Epithelial cell of proximal tubule (primary cell): ENCODE measurements around the gene CD68. TPM values are rescaled to one million over a fixed set of nuclear protein-coding genes. Genes with fewer than 3 reads are reported as not detected.

Experiments
- DNase-seq: peaks from one replicate; pipeline ENCODE4 v3.0.0-alpha.2; 2011; ENCODE audit warnings: low read depth
- H3K4me3 ChIP-seq: 2 replicates; pipeline ENCODE4 v1.5.1; 2011; ENCODE audit warnings: low read depth, mild to moderate bottlenecking, low read length
- total RNA-seq: library from RNA; depleted of rRNA; stranded (reverse); fragments of >200 nt; gene quantifications from 2 replicates; pipeline ENCODE4 v1.2.3, GENCODE V29; 2015
- TF ChIP-seq, protein P1 (sequence below): conservative IDR thresholded peaks from 2 replicates; pipeline ENCODE4 v1.5.1; 2012; ENCODE audit warnings: low read depth, mild to moderate bottlenecking, low read length

CD68 gene
- total RNA-seq, 1 donor from 2014 or later, result 16.7 TPM

DNA sequence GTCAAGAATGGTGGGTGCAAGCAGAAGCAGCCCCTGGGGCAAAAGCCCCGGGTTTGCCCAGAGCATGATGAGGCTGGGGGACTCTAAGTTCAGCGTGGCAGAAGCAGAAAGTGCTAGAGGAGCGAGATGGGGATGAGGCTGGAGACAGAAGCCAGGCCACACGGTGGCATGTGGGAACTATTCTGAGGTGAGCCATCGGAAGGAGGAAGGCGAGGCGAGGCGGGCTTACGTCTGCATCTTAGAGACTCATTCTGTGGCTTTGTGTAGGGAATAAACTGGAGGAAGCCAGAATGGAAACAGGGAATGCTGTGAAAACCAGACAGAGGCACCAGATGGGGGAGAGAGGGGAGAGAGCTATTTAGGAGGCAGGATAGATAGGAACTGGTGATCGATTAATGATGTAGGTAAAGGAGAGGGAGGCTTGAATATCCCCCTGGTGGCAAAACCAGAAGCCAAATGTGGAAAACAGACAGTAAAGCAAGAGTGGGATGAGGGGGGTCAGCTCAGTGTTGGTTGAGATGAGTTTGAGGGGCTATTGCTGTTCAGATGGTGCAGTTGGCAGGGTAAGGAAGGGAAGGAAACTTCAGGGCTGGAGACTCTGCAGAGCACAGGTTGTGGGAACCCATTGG is 24.0 kb upstream of the CD68 start:
- TF ChIP-seq, protein P1, sequence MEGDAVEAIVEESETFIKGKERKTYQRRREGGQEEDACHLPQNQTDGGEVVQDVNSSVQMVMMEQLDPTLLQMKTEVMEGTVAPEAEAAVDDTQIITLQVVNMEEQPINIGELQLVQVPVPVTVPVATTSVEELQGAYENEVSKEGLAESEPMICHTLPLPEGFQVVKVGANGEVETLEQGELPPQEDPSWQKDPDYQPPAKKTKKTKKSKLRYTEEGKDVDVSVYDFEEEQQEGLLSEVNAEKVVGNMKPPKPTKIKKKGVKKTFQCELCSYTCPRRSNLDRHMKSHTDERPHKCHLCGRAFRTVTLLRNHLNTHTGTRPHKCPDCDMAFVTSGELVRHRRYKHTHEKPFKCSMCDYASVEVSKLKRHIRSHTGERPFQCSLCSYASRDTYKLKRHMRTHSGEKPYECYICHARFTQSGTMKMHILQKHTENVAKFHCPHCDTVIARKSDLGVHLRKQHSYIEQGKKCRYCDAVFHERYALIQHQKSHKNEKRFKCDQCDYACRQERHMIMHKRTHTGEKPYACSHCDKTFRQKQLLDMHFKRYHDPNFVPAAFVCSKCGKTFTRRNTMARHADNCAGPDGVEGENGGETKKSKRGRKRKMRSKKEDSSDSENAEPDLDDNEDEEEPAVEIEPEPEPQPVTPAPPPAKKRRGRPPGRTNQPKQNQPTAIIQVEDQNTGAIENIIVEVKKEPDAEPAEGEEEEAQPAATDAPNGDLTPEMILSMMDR, result peak; percentile 35
- no peak for DNase-seq
- H3K4me3 ChIP-seq, result no peak overlapping the region

DNA sequence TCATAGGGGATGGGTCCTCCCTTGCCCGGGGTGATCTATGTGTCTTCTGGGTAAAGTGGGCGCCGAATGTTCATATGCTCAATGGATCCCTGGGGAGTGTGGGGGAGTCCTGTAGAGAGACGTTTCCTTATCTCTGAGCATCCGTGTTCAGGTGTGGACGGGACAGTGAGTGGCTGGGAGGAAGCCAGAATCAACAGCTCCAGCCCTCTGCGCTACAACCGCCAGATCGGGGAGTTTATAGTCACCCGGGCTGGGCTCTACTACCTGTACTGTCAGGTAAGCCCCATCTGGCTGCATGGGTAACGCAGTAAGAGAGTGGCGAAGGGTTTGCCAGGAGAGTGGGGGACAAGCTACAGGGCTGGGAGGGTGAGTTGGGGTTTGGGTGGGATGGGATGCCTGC is 22.8 kb upstream of the CD68 start:
- no peak overlapping the region for H3K4me3 ChIP-seq
- no peak for DNase-seq
- TF ChIP-seq, protein P1, result no peak

DNA sequence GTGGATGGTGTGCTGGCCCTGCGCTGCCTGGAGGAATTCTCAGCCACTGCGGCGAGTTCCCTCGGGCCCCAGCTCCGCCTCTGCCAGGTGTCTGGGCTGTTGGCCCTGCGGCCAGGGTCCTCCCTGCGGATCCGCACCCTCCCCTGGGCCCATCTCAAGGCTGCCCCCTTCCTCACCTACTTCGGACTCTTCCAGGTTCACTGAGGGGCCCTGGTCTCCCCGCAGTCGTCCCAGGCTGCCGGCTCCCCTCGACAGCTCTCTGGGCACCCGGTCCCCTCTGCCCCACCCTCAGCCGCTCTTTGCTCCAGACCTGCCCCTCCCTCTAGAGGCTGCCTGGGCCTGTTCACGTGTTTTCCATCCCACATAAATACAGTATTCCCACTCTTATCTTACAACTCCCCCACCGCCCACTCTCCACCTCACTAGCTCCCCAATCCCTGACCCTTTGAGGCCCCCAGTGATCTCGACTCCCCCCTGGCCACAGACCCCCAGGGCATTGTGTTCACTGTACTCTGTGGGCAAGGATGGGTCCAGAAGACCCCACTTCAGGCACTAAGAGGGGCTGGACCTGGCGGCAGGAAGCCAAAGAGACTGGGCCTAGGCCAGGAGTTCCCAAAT is 22.2 kb upstream of the CD68 start:
- DNase-seq, result no peak
- TF ChIP-seq, protein P1, result no peak
- no peak overlapping the region for H3K4me3 ChIP-seq

DNA sequence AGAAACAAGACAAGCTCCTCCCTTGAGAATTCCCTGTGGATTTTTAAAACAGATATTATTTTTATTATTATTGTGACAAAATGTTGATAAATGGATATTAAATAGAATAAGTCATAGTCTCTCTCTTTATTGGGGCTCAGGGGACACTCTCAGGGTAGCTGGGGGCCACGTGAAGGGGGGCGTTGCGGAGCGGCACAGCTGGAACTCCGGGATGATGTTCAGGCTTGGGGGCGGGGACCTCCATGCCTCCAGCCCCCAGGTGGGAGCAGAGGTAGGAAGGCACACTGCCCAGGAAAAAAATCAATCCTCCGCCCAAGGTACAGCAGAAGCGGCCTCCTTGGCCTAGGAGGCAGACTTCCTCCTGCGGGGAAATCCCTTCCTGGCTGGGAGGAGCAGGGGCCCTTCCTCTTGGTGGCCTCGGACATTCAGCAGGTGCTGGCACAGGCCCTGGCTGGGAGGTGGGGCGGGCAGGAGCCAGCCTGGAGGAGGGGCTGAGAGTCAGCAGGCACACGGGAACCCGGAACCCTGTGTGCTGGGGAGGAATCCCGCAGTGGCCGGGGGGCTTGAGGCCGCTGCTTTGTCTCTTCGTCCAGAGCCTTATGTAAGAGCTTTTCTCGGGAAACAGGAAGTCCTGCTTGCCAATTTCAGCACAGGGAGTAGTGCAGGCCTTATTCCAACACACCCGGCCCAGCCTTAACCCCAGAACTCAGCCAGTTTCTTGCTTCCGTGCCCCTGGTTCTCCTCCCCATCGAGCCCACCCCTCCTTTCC is 21.5 kb upstream of the CD68 start:
- TF ChIP-seq, protein P1, result no peak
- DNase-seq, result no peak
- H3K4me3 ChIP-seq, result peak overlapping the region; percentile 89

DNA sequence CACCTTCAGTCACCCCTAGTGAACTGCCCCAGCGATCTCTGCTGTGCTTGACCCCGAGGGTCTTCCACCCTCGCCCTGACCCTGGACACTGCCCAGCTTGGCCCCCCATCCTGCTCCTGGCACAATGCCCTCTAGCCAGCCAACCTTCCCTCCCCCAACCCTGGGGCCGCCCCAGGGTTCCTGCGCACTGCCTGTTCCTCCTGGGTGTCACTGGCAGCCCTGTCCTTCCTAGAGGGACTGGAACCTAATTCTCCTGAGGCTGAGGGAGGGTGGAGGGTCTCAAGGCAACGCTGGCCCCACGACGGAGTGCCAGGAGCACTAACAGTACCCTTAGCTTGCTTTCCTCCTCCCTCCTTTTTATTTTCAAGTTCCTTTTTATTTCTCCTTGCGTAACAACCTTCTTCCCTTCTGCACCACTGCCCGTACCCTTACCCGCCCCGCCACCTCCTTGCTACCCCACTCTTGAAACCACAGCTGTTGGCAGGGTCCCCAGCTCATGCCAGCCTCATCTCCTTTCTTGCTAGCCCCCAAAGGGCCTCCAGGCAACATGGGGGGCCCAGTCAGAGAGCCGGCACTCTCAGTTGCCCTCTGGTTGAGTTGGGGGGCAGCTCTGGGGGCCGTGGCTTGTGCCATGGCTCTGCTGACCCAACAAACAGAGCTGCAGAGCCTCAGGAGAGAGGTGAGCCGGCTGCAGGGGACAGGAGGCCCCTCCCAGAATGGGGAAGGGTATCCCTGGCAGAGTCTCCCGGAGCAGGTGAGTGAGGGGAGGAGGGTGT is 20.7 kb upstream of the CD68 start, which contains the start of gene TNFSF13:
Gene TNFSF13, plus strand, starts transcription at position 207 of the 776 bp plus-strand sequence. Its CDS starts 290 bp downstream, at position 497.
- TF ChIP-seq, protein P1, result no peak

DNA sequence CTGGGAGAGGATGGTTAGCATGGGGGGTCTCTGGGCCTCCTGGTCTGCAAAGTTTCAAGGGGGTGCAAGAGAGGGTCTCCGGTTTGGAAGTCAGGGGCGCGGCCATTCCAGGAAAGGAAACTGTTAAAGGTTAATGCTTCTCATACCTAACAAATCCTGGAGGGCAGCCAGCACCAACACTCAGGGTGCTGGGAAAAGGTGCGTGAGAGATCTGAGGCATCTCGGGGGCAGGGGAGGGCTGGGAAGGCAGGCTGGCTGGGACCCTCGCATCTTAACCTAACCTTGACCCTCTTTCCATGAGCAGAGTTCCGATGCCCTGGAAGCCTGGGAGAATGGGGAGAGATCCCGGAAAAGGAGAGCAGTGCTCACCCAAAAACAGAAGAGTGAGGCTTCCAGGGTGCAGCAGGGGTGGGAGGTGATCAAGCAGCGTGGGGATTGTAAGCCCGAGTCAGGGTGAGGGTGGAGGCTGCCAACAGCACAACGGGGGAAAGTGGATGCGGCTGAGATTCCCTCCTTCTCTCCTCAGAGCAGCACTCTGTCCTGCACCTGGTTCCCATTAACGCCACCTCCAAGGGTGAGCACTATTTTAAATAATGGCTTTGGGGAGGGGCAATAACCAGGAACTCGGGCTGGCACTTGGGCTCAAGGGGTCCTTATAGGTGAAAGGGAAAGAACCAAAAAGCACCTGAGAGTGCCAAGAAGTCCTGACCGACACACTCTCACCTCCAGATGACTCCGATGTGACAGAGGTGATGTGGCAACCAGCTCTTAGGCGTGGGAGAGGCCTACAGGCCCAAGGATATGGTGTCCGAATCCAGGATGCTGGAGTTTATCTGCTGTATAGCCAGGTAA is 19.9 kb upstream of the CD68 start:
- TF ChIP-seq, protein P1, result no peak
- DNase-seq, result no peak
- peak overlapping the region; percentile 89 for H3K4me3 ChIP-seq

More for the DNA sequence above, 20.7 kb upstream of the CD68 start, which contains the start of gene TNFSF13:
- no peak for DNase-seq
- H3K4me3 ChIP-seq, result peak within 1 kb of the TSS; percentile 89
